K562 (cell line): ENCODE data around the gene MIS18A. TPM values are rescaled to one million over a fixed set of nuclear protein-coding genes. Genes with fewer than 3 reads are reported as not detected.

Source experiments
- BMI1 ChIP-seq: fragments of 150-350 bp; IDR thresholded peaks from 2 replicates; pipeline ENCODE4 v1.6.1; 2014; ENCODE audit warnings: low read length
- FUS ChIP-seq: fragments of 200-400 bp; formaldehyde crosslinking; optimal IDR thresholded peaks from 2 replicates; pipeline ENCODE3; 2017; ENCODE audit warnings: low read depth, low read length
- GTF2E2 ChIP-seq: fragments of 200-800 bp; sonication (Bioruptor generic); IDR thresholded peaks from 2 replicates; pipeline ENCODE4 v1.6.1; 2016; ENCODE audit warnings: missing genetic modification characterization, missing compliant biosample characterization
- HINFP ChIP-seq: fragments of 450-650 bp; conservative IDR thresholded peaks from 2 replicates; pipeline ENCODE4 v1.6.1; 2016; ENCODE audit warnings: missing genetic modification characterization, low read depth, mild to moderate bottlenecking, control low read depth, missing compliant biosample characterization
- IFI16 ChIP-seq: fragments of 250-450 bp; sonication (Bioruptor Pico); IDR thresholded peaks from 2 replicates; pipeline ENCODE4 v2.1.2; 2022; ENCODE audit warnings: mild to moderate bottlenecking, inconsistent platforms
- IRF2 ChIP-seq: sonication (generic); formaldehyde crosslinking; IDR thresholded peaks from 2 replicates; pipeline ENCODE4 v1.8.1; 2022; ENCODE audit warnings: mild to moderate bottlenecking, missing genetic modification reagents
- KLF1 ChIP-seq: fragments of 450-650 bp; IDR thresholded peaks from 2 replicates; pipeline ENCODE4 v1.6.1; 2016; ENCODE audit warnings: missing genetic modification characterization, missing compliant biosample characterization
- KLF6 ChIP-seq: fragments of 250-450 bp; sonication (Bioruptor Pico); IDR thresholded peaks from 2 replicates; pipeline ENCODE4 v1.4.0; 2020; ENCODE audit warnings: mild to moderate bottlenecking, moderate library complexity, borderline replicate concordance
- MED1 ChIP-seq: sonication (generic); formaldehyde crosslinking; IDR thresholded peaks from 2 replicates; pipeline ENCODE4 v1.8.1; 2023; ENCODE audit warnings: missing genetic modification reagents, borderline replicate concordance
- MLX ChIP-seq, 2 experiments: fragments of 450-650 bp in 1 of 2; sonication (generic) in 1 of 2; formaldehyde crosslinking; conservative IDR thresholded peaks; 2 replicates each; pipeline versions ENCODE4 v1.4.0 to v1.8.1; 2020 to 2022; ENCODE audit warnings: mild to moderate bottlenecking in 1 of 2, missing genetic modification reagents in 1 of 2
- RBM39 ChIP-seq: fragments of 200-400 bp; formaldehyde crosslinking; optimal IDR thresholded peaks from 2 replicates; pipeline ENCODE3; 2018; ENCODE audit warnings: low read depth, low read length
- SMARCB1 ChIP-seq: IDR thresholded peaks from 2 replicates; pipeline ENCODE4 v1.6.1; 2011; ENCODE audit warnings: improper control_type of control experiment, low read depth; ENCODE audit not compliant: insufficient read length
- SP2 ChIP-seq: IDR thresholded peaks from 2 replicates; pipeline ENCODE4 v1.6.1; 2011; ENCODE audit warnings: mild to moderate bottlenecking, low read depth, low read length, moderate library complexity; ENCODE audit not compliant: poor library complexity, severe bottlenecking; ENCODE audit errors: extremely low read depth
- SREBF2 ChIP-seq: sonication (generic); formaldehyde crosslinking; IDR thresholded peaks from 2 replicates; pipeline ENCODE4 v1.4.0; 2020; ENCODE audit warnings: mild to moderate bottlenecking, missing genetic modification reagents
- TAF7 ChIP-seq: fragments of 450-650 bp; IDR thresholded peaks from 2 replicates; pipeline ENCODE4 v1.6.1; 2016; ENCODE audit warnings: missing genetic modification characterization, missing compliant biosample characterization
- TAL1 ChIP-seq: fragments of 450-650 bp; IDR thresholded peaks from 2 replicates; pipeline ENCODE4 v1.6.1; 2016; ENCODE audit warnings: mild to moderate bottlenecking
- TEAD4 ChIP-seq, 2 experiments: sonication (generic) in 1 of 2; formaldehyde crosslinking in 1 of 2; IDR thresholded peaks; 2 replicates each; pipeline versions ENCODE4 v1.6.1 to v1.8.0; 2012 to 2022; ENCODE audit warnings: borderline replicate concordance in 1 of 2, inconsistent platforms in 1 of 2, low read length in 1 of 2, mild to moderate bottlenecking in 1 of 2, missing genetic modification reagents in 1 of 2
- TFAM ChIP-seq: fragments of 250-450 bp; sonication (Bioruptor Pico); conservative IDR thresholded peaks from 2 replicates; pipeline ENCODE4 v1.5.0; 2021; ENCODE audit warnings: mild to moderate bottlenecking, moderate library complexity
- TGIF2 ChIP-seq: sonication (generic); formaldehyde crosslinking; IDR thresholded peaks from 2 replicates; pipeline ENCODE4 v1.8.1; 2022; ENCODE audit warnings: mild to moderate bottlenecking, missing genetic modification reagents, moderate library complexity
- THRAP3 ChIP-seq: fragments of 450-650 bp; IDR thresholded peaks from 2 replicates; pipeline ENCODE4 v1.6.1; 2016; ENCODE audit warnings: mild to moderate bottlenecking, inconsistent platforms, borderline replicate concordance
- THRB ChIP-seq: fragments of 450-650 bp; formaldehyde crosslinking; conservative IDR thresholded peaks from 2 replicates; pipeline ENCODE4 v1.4.0; 2022; ENCODE audit warnings: mild to moderate bottlenecking, missing genetic modification characterization
- ZBTB1 ChIP-seq: sonication (generic); formaldehyde crosslinking; IDR thresholded peaks from 2 replicates; pipeline ENCODE4 v1.8.1; 2023; ENCODE audit warnings: missing genetic modification reagents, low read depth, mild to moderate bottlenecking, borderline replicate concordance
- ZEB2 ChIP-seq: fragments of 450-650 bp; IDR thresholded peaks from 2 replicates; pipeline ENCODE4 v1.6.1; 2016
- ZSCAN32 ChIP-seq: fragments of 450-650 bp; formaldehyde crosslinking; IDR thresholded peaks from 2 replicates; pipeline ENCODE4 v1.4.0; 2020; ENCODE audit warnings: mild to moderate bottlenecking, moderate library complexity
- polyA plus RNA-seq, 8 experiments: library from polyadenylated mRNA; depleted of rRNA in 4 of 8; stranded (reverse) in 5 of 8; unstranded in 3 of 8; fragments of >200 nt; fragmentation: Nextera tagmentation in 2 of 8; fragmentation: Illumina TruSeq in 1 of 8; extraction: Ambion mirVana in 2 of 8; extraction: Trizol in 1 of 8; gene quantifications; 2 replicates each; pipeline versions ENCODE4 v1.2.1 to v1.2.3, GENCODE V29; 2011 to 2014; ENCODE audit warnings: inconsistent platforms in 1 of 8, missing spikeins in 1 of 8
- total RNA-seq, 7 experiments: library from RNA; depleted of rRNA in 6 of 7; stranded (reverse); fragments of >200 nt in 6 of 7; fragmentation: Illumina TruSeq in 2 of 7; extraction: Trizol in 2 of 7; gene quantifications; 2 replicates each; pipeline versions ENCODE4 v1.2.1 to v1.2.3, GENCODE V29; 2011 to 2021; ENCODE audit warnings: low replicate concordance in 1 of 7

MIS18A gene
- total and polyA plus RNA-seq, 9 of the 15 experiments (the other 6 are each of a cell fraction or from before 2014, with no cell fraction given), result 17.7 to 75.3 (median 60.3) TPM

- TF ChIP-seq SREBF2 (CRISPR knock-in tag), result no peak
- TF ChIP-seq RBM39, result no peak
- TF ChIP-seq MLX (CRISPR knock-in tag; conservative IDR thresholded peaks at IDR 0.05), result no peak
- TF ChIP-seq ZSCAN32 (CRISPR knock-in tag), result no peak
- TF ChIP-seq SMARCB1, result no peak
- no peak for TF ChIP-seq TAL1
- no peak for TF ChIP-seq MED1 (CRISPR knock-in tag)
- TF ChIP-seq TAF7, result peak; percentile 86
- TF ChIP-seq THRB, result no peak
- TF ChIP-seq ZBTB1, result no peak
- TF ChIP-seq GTF2E2 (tag), result no peak; the same call in 1 of the 2 replicates
- TF ChIP-seq SP2, result no peak
- no peak for TF ChIP-seq THRAP3
- TF ChIP-seq HINFP, result no peak
- peak; percentile 57; the same call in 1 of the 2 replicates for TF ChIP-seq ZEB2
- TF ChIP-seq BMI1, result no peak
- peak; percentile 27; the same call in 1 of the 2 replicates for TF ChIP-seq TEAD4 (IDR thresholded peaks at IDR 0.05; ENCODE audit: low read length)
- no peak for TF ChIP-seq TEAD4 (CRISPR knock-in tag; IDR thresholded peaks at IDR 0.05; ENCODE audit: borderline replicate concordance)
- TF ChIP-seq TFAM (CRISPR knock-in tag), result no peak
- TF ChIP-seq FUS, result no peak
- no peak for TF ChIP-seq IFI16 (CRISPR knock-in tag)
- no peak for TF ChIP-seq KLF6
- no peak for TF ChIP-seq IRF2 (CRISPR knock-in tag)
- TF ChIP-seq KLF1 (tag), result no peak; the same call in 1 of the 2 replicates
- no peak for TF ChIP-seq TGIF2 (CRISPR knock-in tag)
These were observed at the start of gene MIS18A (continued) for GRCh38 chr21:32278518-32279376.
